HepG2 (cell line): ENCODE measurements around the gene PCIF1. TPM values are rescaled to one million over a fixed set of nuclear protein-coding genes. Genes with fewer than 3 reads are reported as not detected.

Experiments
- ATF1 ChIP-seq: IDR thresholded peaks from 2 replicates; pipeline ENCODE4 v1.6.1; 2016; ENCODE audit warnings: mild to moderate bottlenecking, control low read depth
- CBX2 ChIP-seq, 2 experiments: fragments of 200-600 bp in 1 of 2; sonication (generic); formaldehyde crosslinking in 1 of 2; IDR thresholded peaks; 2 replicates each; pipeline versions ENCODE4 v1.7.0 to v1.8.1; 2018 to 2022; ENCODE audit warnings: low read depth in 2 of 2, low read length in 1 of 2, mild to moderate bottlenecking in 1 of 2, missing genetic modification reagents in 1 of 2
- MBD4 ChIP-seq: IDR thresholded peaks from 2 replicates; pipeline ENCODE4 v1.6.1; 2012; ENCODE audit warnings: low read length, inconsistent platforms, borderline replicate concordance
- MYC ChIP-seq: sonication (generic); formaldehyde crosslinking; IDR thresholded peaks from 2 replicates; pipeline ENCODE4 v1.9.0; 2021; ENCODE audit warnings: missing genetic modification reagents, borderline replicate concordance
- NFYB ChIP-seq: sonication (generic); formaldehyde crosslinking; IDR thresholded peaks from 2 replicates; pipeline ENCODE4 v1.4.0; 2020; ENCODE audit warnings: missing genetic modification reagents
- RBAK ChIP-seq: sonication (generic); formaldehyde crosslinking; IDR thresholded peaks from 2 replicates; pipeline ENCODE4 v1.5.1; 2020; ENCODE audit warnings: mild to moderate bottlenecking, missing genetic modification reagents
- TBL1XR1 ChIP-seq: fragments of 150-350 bp; IDR thresholded peaks from 2 replicates; pipeline ENCODE4 v1.6.1; 2014; ENCODE audit warnings: borderline replicate concordance, low read length; ENCODE audit not compliant: partially characterized antibody
- ZNF317 ChIP-seq: sonication (generic); formaldehyde crosslinking; IDR thresholded peaks from 2 replicates; pipeline ENCODE4 v1.5.0; 2020; ENCODE audit warnings: mild to moderate bottlenecking, missing genetic modification reagents
- ZNF350 ChIP-seq: sonication (generic); formaldehyde crosslinking; IDR thresholded peaks from 2 replicates; pipeline ENCODE4 v1.4.0; 2020; ENCODE audit warnings: mild to moderate bottlenecking, low read depth, missing genetic modification reagents, borderline replicate concordance
- ZNF549 ChIP-seq: sonication (generic); formaldehyde crosslinking; IDR thresholded peaks from 2 replicates; pipeline ENCODE4 v1.5.0; 2020; ENCODE audit warnings: missing genetic modification reagents
- ZNF605 ChIP-seq: sonication (generic); formaldehyde crosslinking; IDR thresholded peaks from 2 replicates; pipeline ENCODE4 v1.8.0; 2022; ENCODE audit warnings: mild to moderate bottlenecking, missing genetic modification reagents
- ZNF7 ChIP-seq: IDR thresholded peaks from 2 replicates; pipeline ENCODE4 v1.6.1; 2016; ENCODE audit warnings: missing biosample characterization, missing genetic modification reagents
- ZNF709 ChIP-seq: sonication (generic); formaldehyde crosslinking; IDR thresholded peaks from 2 replicates; pipeline ENCODE4 v1.5.0; 2020; ENCODE audit warnings: mild to moderate bottlenecking, missing genetic modification reagents
- polyA plus RNA-seq, 8 experiments: library from polyadenylated mRNA; depleted of rRNA in 3 of 8; stranded (reverse) in 7 of 8; unstranded in 1 of 8; fragments of >200 nt; fragmentation: Illumina TruSeq in 4 of 8; extraction: Trizol in 4 of 8; gene quantifications; 2 replicates each; pipeline versions ENCODE4 v1.2.1 to v1.2.3, GENCODE V29; 2011 to 2016; ENCODE audit warnings: low read depth in 4 of 8, missing spikeins in 1 of 8, mixed read lengths in 1 of 8; ENCODE audit not compliant: insufficient read depth in 1 of 8
- total RNA-seq, 5 experiments: library from RNA; depleted of rRNA; stranded (reverse); fragments of >200 nt; fragmentation: Illumina TruSeq; extraction: Trizol; gene quantifications; 2 replicates each; pipeline ENCODE4 v1.2.3, GENCODE V29; 2016; ENCODE audit warnings: low read depth in 1 of 5
- TF ChIP-seq, protein P1 (sequence below): sonication (generic); formaldehyde crosslinking; IDR thresholded peaks from 2 replicates; pipeline ENCODE4 v1.4.0; 2020; ENCODE audit warnings: mild to moderate bottlenecking, missing genetic modification reagents
- TF ChIP-seq, protein P2 (sequence below): sonication (generic); formaldehyde crosslinking; IDR thresholded peaks from 2 replicates; pipeline ENCODE4 v1.4.0; 2020; ENCODE audit warnings: missing genetic modification reagents
- TF ChIP-seq, protein P3 (sequence below), 2 experiments: sonication (generic) in 1 of 2; formaldehyde crosslinking in 1 of 2; IDR thresholded peaks; 2 replicates each; pipeline versions ENCODE4 v1.5.1 to v1.6.1; 2011 to 2020; ENCODE audit warnings: borderline replicate concordance in 1 of 2, low read depth in 1 of 2, low read length in 1 of 2, mild to moderate bottlenecking in 1 of 2, missing genetic modification reagents in 1 of 2, moderate library complexity in 1 of 2

PCIF1 gene
- total and polyA plus RNA-seq, 2 of the 13 experiments (the other 11 are each of a cell fraction or from before 2014, with no cell fraction given) = 20.9 to 24.4 TPM

DNA sequence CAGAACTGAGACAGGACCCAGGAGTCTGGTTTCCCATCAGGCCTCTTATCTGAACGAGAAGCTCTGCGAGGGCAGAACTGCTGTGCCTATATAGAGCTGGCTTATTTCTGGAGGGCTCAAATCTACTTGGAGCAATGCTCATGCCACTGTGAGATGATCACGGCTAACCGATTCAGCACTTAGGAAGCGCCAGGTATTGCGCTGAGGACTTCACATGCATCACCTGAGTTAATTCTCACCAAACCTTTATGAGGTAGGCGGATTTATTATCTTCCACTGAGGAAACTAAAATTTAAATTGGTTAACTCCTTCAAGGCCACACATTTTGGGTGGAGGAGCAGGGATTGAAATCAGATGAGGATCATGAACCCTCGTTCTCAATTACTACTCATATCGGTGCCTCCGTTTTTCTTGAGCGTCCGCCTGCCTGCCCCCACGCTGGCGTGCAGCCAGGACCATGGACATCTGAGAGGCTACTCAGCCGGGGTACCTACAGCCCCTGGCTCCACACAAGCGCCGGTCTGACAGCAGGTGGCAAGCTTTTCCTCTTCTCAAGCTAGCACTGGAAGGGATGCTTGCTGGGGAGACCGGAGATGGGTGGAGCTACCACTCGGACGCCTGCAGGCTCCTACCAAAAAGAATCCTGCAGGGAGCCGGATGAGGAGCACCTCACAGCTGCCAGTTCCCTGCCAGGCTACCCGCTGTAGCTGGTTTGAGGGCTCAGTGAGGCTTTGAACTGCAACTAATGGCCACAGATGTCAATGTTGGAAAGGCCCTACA, 1.0 kb upstream of the PCIF1 start (continued):
- TF ChIP-seq, protein P1, sequence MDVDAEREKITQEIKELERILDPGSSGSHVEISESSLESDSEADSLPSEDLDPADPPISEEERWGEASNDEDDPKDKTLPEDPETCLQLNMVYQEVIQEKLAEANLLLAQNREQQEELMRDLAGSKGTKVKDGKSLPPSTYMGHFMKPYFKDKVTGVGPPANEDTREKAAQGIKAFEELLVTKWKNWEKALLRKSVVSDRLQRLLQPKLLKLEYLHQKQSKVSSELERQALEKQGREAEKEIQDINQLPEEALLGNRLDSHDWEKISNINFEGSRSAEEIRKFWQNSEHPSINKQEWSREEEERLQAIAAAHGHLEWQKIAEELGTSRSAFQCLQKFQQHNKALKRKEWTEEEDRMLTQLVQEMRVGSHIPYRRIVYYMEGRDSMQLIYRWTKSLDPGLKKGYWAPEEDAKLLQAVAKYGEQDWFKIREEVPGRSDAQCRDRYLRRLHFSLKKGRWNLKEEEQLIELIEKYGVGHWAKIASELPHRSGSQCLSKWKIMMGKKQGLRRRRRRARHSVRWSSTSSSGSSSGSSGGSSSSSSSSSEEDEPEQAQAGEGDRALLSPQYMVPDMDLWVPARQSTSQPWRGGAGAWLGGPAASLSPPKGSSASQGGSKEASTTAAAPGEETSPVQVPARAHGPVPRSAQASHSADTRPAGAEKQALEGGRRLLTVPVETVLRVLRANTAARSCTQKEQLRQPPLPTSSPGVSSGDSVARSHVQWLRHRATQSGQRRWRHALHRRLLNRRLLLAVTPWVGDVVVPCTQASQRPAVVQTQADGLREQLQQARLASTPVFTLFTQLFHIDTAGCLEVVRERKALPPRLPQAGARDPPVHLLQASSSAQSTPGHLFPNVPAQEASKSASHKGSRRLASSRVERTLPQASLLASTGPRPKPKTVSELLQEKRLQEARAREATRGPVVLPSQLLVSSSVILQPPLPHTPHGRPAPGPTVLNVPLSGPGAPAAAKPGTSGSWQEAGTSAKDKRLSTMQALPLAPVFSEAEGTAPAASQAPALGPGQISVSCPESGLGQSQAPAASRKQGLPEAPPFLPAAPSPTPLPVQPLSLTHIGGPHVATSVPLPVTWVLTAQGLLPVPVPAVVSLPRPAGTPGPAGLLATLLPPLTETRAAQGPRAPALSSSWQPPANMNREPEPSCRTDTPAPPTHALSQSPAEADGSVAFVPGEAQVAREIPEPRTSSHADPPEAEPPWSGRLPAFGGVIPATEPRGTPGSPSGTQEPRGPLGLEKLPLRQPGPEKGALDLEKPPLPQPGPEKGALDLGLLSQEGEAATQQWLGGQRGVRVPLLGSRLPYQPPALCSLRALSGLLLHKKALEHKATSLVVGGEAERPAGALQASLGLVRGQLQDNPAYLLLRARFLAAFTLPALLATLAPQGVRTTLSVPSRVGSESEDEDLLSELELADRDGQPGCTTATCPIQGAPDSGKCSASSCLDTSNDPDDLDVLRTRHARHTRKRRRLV (CRISPR knock-in tag) = no peak
- TF ChIP-seq MYC (CRISPR knock-in tag) (no peak), ZNF605 (CRISPR knock-in tag) (peak; percentile 93), TBL1XR1 (no peak), ZNF350 (CRISPR knock-in tag) (peak; percentile 7; the same call in 1 of the 2 replicates), NFYB (CRISPR knock-in tag) (0 out of 2 replicates have a peak, but pooled peaks have one; percentile 27), ZNF549 (CRISPR knock-in tag) (no peak), ZNF709 (CRISPR knock-in tag) (0 out of 2 replicates have a peak, but pooled peaks have one; percentile 34), MBD4 (no peak), ATF1 (CRISPR knock-in tag) (no peak), ZNF317 (CRISPR knock-in tag) (no peak; the same call in 1 of the 2 replicates), ZNF7 (CRISPR knock-in tag) (no peak), RBAK (CRISPR knock-in tag) (no peak), CBX2 (IDR thresholded peaks at IDR 0.05; ENCODE audit: low read depth, low read length) (no peak), CBX2 (CRISPR knock-in tag; IDR thresholded peaks at IDR 0.05; ENCODE audit: low read depth) (no peak)
- TF ChIP-seq, protein P2, sequence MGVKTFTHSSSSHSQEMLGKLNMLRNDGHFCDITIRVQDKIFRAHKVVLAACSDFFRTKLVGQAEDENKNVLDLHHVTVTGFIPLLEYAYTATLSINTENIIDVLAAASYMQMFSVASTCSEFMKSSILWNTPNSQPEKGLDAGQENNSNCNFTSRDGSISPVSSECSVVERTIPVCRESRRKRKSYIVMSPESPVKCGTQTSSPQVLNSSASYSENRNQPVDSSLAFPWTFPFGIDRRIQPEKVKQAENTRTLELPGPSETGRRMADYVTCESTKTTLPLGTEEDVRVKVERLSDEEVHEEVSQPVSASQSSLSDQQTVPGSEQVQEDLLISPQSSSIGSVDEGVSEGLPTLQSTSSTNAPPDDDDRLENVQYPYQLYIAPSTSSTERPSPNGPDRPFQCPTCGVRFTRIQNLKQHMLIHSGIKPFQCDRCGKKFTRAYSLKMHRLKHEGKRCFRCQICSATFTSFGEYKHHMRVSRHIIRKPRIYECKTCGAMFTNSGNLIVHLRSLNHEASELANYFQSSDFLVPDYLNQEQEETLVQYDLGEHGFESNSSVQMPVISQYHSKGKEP = no peak
- TF ChIP-seq, protein P3, sequence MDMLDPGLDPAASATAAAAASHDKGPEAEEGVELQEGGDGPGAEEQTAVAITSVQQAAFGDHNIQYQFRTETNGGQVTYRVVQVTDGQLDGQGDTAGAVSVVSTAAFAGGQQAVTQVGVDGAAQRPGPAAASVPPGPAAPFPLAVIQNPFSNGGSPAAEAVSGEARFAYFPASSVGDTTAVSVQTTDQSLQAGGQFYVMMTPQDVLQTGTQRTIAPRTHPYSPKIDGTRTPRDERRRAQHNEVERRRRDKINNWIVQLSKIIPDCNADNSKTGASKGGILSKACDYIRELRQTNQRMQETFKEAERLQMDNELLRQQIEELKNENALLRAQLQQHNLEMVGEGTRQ (IDR thresholded peaks at IDR 0.05; ENCODE audit: low read depth, low read length) = no peak
- TF ChIP-seq, protein P3 (CRISPR knock-in tag; IDR thresholded peaks at IDR 0.05; ENCODE audit: borderline replicate concordance) = no peak
